GM19023 (cell line): ENCODE data around the gene HORMAD2.
"Not testable (repeated sequence)": the region's sequence is repeated elsewhere in the genome, so short reads cannot be mapped to it uniquely, and the experiment has no call there.

Source experiments
- ATAC-seq: cut with Tn5 transposase; IDR thresholded peaks from one replicate; pipeline ENCODE4 v1.9.1; 2021; ENCODE audit warnings: mild to moderate bottlenecking, moderate library complexity; ENCODE audit not compliant: unreplicated experiment

The HORMAD2 gene

DNA sequence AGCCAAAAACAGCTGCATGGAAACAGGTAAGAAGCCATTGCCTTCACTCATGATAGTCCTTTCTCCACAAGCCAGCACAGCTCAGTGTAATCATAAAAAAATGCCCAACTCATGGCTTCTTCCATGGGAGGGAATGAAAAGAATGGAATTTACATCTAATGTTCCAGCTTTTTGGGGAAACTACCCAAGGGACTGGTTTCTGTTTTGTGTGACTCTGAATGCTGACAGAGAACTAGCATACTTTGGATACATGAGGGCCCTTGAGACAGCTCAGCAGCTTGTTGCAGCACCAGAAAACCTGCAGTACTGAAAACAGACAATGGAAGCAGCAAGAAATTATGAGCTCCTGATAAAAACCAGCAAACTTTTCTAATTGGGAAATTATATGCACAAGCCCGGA, 24.2 kb upstream of the HORMAD2 start:
- ATAC-seq, result no peak

DNA sequence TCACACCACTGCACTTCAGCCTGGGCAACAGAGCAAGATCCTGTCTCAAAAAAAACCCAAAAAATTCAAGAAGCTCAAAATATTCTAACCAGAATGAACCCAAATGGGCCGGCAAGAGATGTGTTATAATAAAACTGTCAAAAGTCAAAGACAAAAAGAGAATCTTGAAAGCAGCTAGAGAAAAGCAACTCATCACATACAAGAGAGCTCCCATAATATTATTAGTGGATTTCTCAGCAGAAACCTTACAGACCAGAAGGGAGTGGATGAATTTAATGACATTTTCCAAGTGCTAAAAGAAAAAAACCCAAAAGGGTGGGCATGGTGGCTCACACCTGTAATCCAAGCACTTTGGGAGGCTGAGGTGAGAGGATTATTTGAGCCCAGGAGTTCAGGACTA, 22.9 kb upstream of the HORMAD2 start:
- no peak for ATAC-seq

GRCh38 chr22:30059346-30060020, 20.8 kb upstream of the HORMAD2 start:
- not testable (repeated sequence) for ATAC-seq

DNA sequence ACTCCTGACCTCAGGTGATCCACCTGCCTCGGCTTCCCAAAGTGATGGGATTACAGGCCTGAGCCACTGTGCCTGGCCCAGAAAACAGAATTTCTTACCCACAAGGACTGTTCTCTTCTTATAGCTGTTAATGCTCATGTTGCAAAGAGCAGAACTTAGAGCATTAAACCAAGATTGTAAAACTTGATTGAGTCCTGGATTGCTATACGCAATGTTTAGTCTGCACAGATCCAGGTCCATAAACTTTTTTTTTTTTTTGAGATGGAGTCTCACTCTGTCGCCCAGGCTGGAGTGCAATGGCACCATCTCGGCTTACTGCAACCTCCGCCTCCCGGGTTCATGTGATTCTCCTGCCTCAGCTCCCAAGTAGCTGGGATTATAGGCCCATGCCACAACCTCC, 19.2 kb upstream of the HORMAD2 start:
- not testable (repeated sequence) for ATAC-seq

DNA sequence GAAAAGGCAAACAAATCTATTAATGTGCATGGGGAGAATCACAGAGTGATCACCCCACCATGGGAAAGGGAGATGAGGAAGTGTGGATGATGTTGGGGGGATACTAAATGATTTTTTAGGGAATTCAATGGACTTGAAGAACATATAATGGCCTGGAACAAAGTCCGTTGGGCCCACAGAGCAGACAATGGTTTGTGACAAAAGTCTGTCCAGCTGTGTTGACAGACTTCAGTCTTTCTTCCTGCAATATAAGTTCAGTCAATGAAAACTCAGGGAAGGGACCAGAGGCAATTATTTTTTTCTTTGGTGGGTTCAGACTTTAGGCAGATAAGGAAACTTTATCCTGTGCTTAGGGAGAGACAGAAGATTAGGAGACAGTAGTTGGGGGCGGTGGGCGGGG, 18.0 kb upstream of the HORMAD2 start:
- ATAC-seq, result no peak

DNA sequence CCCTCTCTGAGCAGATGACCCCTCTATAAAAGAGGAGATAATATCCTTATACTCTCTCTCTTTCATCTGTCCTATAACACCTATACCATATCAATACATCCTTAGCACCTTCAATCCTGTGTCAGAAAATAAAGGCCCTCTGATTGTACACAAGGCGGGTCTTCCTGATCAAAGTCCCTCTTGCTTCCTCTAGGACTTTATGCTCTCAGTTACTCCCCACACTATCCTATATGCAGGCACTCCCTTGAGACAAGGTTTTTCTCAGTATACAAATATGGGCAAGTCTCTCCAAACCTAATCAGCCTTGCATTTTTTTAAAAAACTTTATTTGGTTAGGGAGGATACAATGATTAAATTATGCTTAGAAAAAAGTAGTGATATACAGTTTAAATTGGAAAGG, 17.3 kb upstream of the HORMAD2 start:
- no peak for ATAC-seq

- ATAC-seq, result no peak
These were observed 16.1 kb upstream of the HORMAD2 start for GRCh38 chr22:30064172-30064571.

DNA sequence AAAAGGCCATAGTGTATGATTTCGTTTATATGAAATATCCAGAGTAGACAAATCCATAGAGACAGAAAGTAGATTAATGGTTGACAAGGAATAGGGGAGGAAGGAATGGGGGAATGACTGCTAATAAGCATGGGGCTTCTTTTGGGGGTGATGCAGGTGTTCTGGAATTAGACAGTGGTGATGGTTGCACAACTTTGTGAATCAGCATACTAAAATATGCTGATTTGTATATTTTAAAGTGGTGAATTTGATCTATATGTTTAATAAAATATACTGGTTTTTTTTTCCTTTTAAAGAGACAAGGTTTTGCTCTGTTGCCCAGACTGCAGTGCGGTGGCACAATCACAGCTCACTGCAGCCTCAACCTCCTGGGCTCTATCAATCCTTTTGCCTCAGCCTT, 6.5 kb upstream of the HORMAD2 start:
- ATAC-seq, result no peak

DNA sequence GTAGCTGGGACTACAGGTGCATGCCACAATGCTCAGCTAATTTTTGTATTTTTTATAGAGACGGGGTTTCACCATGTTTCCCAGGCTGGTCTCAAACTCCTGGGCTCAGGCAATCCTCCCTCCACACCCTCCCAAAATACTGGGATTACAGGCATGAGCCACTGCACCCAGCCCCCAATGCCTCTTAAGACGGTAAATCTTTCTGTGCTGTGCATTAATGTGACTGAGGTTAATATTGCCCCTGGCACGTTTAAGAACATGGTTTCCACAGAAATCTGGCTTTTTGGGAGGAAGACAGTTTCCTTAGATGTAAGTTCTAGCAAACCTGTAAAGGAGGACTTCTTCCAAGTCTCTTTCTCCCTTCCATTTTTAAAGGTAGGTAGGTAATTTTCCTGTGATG, 6.1 kb upstream of the HORMAD2 start:
- ATAC-seq, result no peak

- ATAC-seq, result no peak
These were observed 5.3 kb upstream of the HORMAD2 start for GRCh38 chr22:30074994-30075393.

DNA sequence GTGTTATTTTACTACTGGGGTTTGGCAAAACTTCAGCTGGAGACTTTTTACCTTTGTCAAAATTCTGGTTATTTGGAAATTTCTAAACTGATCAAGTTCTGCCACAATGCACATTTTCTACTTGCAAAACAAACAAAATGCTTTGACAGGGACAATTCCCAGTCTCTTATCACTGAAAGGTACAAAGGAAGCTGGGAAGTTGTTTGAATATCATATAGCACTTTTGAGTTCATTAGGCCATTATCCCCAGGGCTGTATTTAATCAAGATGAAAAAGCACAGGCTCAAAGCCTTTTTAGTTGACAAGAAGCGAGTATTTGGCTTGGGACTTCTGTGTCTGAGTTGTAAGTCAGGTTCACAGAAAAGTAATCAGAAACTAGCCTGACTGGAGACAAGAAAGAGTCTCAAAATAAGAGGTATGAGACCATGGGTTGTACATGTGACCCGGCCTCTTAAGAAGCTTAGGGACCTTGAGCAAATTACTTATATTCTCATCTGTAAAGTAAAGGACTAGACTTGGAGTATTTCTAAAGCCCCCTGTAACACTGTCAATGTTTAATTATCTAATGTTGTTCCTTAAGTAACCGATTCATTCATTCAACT, 2.9 kb upstream of the HORMAD2 start:
- no peak for ATAC-seq

- ATAC-seq, result no peak
These were observed 1.6 kb upstream of the HORMAD2 start for GRCh38 chr22:30078320-30079311.

- ATAC-seq, result no peak
These were observed 541 bp downstream of the HORMAD2 start for GRCh38 chr22:30080805-30081204.

DNA sequence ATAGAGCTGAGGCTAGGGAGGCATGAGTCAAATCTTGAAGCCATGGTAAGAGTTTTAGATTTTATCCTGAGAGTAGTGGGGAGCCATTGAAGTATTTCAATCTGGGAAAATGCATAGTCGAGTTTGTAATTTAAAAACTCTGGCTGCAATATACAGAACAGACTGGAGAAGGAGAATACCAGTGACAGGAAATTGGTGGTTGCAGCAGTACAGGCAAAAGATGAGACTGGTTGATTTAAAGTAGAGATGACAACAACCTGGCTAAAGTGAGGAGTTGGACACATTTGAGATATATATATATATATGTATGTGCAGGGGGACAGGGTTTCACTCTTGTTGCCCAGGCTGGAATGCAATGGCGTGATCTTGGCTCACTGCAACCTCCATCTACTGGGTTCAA, 6.2 kb downstream of the HORMAD2 start:
- ATAC-seq, result no peak

DNA sequence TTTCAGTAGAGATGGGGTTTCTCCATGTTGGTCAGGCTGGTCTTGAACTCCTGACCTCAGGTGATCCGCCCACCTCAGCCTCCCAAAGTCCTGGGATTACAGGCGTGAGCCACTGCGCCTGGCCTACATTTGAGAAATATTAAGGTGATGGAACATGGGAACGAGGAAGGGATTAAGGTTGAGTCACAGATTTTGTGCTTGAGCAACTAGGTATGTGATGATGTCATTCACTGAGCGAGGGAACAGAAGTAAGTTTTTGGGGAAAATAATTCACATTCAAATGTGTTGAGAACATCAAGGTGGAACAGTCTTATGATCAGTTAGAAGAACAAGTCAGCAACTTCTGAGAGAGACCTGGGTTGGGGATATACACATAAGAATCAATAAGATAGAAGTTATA, 6.8 kb downstream of the HORMAD2 start:
- not testable (repeated sequence) for ATAC-seq

GRCh38 chr22:30087611-30088010, 7.3 kb downstream of the HORMAD2 start:
- no peak for ATAC-seq

GRCh38 chr22:30088468-30088867, 8.2 kb downstream of the HORMAD2 start:
- no peak for ATAC-seq

DNA sequence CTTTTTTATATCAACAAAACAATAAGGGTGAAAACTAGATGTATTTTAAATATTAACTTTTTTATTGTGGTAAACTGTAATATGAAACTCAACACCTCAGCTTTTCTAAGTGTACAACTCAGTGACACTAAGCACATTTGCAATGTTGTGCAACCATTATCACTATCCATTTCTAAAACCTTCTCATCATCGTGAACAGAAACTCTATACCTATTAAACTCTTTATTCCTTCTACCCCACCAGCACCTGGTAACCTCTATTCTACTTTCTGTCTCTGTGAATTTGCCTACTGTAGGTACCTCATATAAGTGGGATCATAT, 9.4 kb downstream of the HORMAD2 start:
- no peak for ATAC-seq

GRCh38 chr22:30092686-30093085, 12.4 kb downstream of the HORMAD2 start:
- no peak for ATAC-seq

GRCh38 chr22:30094804-30095203, 14.5 kb downstream of the HORMAD2 start:
- no peak for ATAC-seq

DNA sequence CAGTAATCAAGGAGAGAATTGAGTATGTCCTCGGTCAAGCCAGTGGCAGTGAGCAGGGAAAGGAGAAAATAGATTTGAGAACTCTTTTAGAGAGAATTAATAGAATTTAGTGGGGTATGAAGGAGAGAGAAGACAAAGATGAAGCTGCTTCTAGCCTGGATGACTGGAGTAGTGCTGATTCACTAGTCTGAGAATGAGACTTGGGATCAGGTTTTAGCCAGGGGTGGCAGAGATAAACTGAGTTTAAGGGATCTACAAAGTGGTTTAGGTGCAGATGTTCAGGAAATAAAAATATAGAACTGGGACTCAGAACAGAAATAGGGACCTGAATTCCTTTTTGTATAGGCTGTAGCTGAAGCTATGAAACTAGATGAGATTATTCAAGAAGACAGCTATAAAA, 17.6 kb downstream of the HORMAD2 start:
- ATAC-seq, result no peak

GRCh38 chr22:30100770-30101169, 20.5 kb downstream of the HORMAD2 start:
- not testable (repeated sequence) for ATAC-seq
